Stimulated activated CD4-positive, alpha-beta T cell treated with anti-CD3 and anti-CD28 coated beads, Interleukin-12 subunit alpha, Interleukin-12 subunit beta, amount 100 ng/mL, for 4 hours (primary cell): Measurements from ENCODE around the gene NXN.
"Not testable (repeated sequence)": the region's sequence is repeated elsewhere in the genome, so short reads cannot be mapped to it uniquely, and the experiment has no call there.

Experiments used
- DNase-seq: peaks from one replicate; pipeline ENCODE4 v3.0.0-alpha.2; 2020

Gene NXN

GRCh38 chr17:855569-855968 lies 124.0 kb downstream of the NXN start:
- DNase-seq: no peak

- DNase-seq: not testable (repeated sequence)
These were observed 126.7 kb downstream of the NXN start for GRCh38 chr17:852850-853249.

DNA sequence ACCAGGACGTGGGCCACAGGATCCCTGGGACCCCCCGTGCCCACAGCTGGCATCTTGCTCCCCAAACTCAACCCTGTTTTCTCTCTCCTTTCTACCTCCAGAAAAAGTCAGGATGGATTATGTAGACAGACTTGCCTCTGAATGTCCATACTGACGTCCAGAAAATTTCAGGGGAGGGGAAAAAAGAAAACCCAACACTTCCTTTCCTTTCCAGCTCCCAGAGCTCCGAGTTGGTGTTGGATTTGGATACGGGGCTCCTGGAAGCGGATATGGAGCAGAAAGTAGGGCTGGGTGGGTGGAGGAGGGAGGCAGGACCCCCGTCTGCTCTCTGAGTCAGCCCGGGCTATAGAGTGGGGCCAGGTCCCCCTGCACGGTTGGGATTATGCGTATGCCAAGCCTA lies 127.2 kb downstream of the NXN start:
- DNase-seq: no peak

DNA sequence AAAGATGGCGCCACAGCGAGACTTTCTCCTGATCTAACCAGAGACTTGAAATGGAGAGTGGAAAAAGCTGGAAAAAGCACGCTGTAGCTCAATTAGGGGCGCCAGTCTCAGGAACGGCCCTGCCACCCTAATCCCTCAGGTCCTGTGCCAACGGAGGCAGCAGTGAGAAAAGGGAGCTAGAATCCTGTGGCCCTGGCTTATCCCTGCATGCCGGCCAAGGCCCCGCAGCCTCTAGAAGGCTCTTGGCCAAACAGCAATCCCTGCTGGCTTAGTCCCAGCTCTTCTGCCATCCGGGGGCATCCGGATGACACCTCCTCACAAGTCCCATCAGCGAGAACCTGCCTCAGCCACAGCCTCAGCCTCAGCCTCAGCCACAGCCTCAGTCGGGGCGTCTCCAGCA lies 127.7 kb downstream of the NXN start:
- no peak for DNase-seq

GRCh38 chr17:850851-851763 lies 128.5 kb downstream of the NXN start:
- no peak for DNase-seq

GRCh38 chr17:850086-850850 lies 129.3 kb downstream of the NXN start:
- no peak for DNase-seq

GRCh38 chr17:848402-848801 lies 131.2 kb downstream of the NXN start:
- DNase-seq: no peak

GRCh38 chr17:846901-847843 lies 132.4 kb downstream of the NXN start:
- DNase-seq: no peak

DNA sequence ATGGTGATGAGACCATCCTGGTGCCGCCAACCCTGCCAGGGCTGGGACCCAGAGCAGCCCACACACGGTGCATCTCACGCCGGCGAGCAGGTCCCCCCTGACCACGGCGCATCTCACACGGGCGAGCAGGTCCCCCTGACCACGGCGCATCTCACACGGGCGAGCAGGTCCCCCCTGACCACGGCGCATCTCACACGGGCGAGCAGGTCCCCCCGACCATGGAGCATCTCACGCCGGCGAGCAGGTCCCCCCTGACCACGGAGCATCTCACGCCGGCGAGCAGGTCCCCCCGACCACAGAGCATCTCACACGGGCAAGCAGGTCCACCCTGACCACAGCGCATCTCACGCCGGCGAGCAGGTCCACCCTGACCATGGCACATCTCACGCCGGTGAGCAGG lies 138.3 kb downstream of the NXN start:
- no peak for DNase-seq

DNA sequence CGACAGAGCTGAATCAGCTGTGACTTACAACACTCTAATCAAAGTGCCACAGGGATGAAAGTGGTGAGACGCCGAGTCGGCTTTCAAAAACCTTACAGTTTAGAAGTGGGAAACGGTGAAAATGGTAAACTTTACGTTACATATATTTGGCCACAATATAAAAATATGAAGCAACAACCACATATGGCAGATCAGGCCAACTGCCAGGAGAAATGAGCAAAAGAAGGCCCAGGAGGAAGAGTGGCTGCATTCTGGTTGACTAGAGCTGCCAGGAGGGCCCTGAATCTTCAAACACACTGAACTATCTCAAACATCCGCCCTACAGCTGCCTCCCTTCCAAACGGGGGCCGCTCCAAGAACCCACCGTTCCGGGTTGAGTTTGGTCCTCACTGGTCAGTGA lies 141.1 kb downstream of the NXN start:
- DNase-seq: no peak

DNA sequence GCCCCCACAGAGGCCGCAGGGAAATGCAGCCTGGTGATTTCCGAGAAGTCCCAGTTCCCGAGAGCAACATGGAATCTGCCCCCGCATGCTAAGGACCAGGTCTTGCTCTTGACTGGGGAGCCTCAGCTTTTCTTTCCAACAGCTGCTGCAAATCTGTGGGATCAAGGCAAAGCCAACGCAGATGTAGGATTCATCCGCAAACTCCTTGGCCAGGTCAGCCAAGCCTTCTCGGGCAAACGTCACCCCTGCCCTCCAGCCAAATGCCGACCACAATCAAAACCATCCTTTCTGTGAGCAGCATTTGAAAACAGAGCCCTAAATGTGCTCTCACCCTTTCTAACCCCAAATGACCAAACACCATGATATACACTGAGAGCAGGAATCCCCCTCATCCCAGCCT lies 143.4 kb downstream of the NXN start:
- DNase-seq: no peak

- not testable (repeated sequence) for DNase-seq
These were observed 143.9 kb downstream of the NXN start for GRCh38 chr17:835721-836120.

DNA sequence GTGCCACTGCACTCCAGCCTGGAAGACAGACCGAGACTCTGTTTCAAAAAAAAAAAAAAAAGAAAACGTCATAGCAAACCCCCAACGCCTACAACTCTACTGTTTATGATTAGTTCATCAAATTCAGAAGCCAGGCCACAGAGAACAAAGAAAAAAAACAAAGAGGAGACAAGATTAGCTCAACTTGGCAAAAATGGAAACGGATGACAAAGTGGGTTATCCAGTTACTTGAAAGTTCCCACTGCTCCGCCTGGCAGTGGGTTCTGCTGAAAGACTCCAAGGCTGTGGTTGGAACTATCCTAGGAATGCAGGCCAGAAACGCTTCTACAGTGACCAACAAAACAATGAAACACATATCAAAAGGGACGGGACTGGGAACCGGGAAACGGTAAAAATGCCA lies 144.3 kb downstream of the NXN start:
- no peak for DNase-seq

DNA sequence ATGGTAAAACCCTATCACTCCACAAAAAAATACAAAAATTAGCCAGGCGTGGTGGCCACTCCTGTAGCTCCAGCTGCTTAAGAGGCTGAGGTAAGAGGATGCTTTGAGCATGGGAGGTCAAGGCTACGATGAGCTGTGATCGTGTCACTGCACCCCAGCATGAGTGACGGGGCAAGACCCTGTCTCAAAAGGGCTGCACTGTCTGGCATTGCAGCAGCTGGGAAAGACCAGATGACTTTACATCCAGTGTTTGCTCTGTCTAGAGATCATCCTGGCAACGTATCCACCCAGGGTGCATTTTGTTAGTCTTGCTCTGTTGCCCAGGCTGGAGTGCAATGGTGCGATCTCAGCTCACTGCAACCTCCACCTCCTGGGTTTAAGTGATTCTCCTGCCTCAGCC lies 145.4 kb downstream of the NXN start:
- no peak for DNase-seq

DNA sequence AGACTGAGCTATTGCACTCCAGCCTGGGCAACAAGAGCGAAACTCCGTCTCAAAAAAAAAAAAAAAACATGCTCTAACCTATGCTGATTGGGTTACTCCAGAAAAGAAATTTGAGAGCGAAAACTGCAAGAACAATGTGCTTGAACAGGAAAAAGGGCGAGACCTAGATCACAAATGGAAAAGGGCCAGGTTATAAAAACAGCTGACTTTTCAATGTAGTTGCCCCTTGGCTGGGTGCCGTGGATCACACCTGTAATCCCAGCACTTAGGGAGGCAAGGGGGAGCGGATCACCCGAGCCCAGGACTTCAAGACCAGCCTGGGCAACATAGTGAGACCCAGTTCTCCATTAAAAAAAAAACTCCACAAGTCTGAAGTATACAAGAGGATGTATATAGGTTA lies 148.6 kb downstream of the NXN start:
- DNase-seq: no peak

GRCh38 chr17:830381-830780 lies 149.2 kb downstream of the NXN start:
- no peak for DNase-seq

GRCh38 chr17:829614-830013 lies 150.0 kb downstream of the NXN start:
- DNase-seq: not testable (repeated sequence)

GRCh38 chr17:828761-829160 lies 150.8 kb downstream of the NXN start:
- no peak for DNase-seq

GRCh38 chr17:826778-827177 lies 152.8 kb downstream of the NXN start:
- no peak for DNase-seq

GRCh38 chr17:825216-825615 lies 154.4 kb downstream of the NXN start:
- DNase-seq: no peak

- no peak for DNase-seq
These were observed 155.2 kb downstream of the NXN start for GRCh38 chr17:824378-824777.

- no peak for DNase-seq
These were observed 156.1 kb downstream of the NXN start for GRCh38 chr17:823501-823902.

DNA sequence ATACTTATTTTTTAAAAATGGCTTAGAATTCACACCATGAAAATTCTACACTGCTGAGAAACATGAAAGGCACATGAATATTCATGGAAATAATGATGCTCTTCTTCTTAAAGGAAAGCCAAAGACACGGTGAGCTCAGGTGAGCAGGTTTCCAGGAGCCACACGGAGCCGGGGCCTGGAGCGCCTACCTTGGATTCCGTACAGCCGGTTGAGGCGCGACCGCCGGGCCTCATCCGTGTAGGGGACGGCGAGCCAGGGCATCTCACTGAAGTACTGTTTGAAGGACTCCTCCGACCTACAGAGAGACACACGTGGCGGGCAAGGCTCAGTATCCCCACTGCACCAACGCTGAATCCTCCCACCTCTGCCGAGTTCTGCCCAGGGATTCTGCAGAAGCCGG lies 160.3 kb downstream of the NXN start:
- DNase-seq: no peak
